ENCODE measurements around the gene SHLD2. TPM values are rescaled to one million over a fixed set of nuclear protein-coding genes. Genes with fewer than 3 reads are reported as not detected.
"Not testable (repeated sequence)": the region's sequence is repeated elsewhere in the genome, so short reads cannot be mapped to it uniquely, and the experiment has no call there.

SHLD2 gene
- polyA plus RNA-seq, 3 donors from 2014 or later, result 16.7 to 19.5 (median 18.5) TPM

DNA sequence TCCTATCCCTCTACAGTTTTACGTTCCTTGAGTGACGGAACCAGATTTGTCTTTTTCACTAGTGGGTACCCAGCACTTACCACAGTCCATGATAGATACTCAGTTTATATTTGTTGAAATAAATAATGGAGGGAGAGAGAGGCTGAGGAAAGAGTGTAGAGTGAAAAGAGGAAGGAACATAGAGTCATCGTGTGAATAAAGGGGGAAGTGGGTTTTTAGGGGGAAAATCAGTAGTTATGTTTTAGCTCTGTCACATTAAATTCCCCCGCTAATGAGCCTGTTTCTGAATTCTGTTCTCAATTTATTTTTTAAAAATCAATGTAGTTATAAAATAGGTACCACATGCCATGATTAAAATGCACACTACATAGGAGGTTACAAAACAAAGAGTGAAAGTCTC, 91.0 kb downstream of the SHLD2 start:
- not testable (repeated sequence) for H3K27me3 Mint-ChIP-seq (ENCODE audit: low read depth in 3 of 3); H3K27ac Mint-ChIP-seq; H3K9me3 Mint-ChIP-seq; H3K4me1 Mint-ChIP-seq; H3K4me3 Mint-ChIP-seq; DNase-seq
- peaks cover 32 to 45% (median 40%) of the 10 kb centered on the region in 3 donors for H3K36me3 Mint-ChIP-seq

DNA sequence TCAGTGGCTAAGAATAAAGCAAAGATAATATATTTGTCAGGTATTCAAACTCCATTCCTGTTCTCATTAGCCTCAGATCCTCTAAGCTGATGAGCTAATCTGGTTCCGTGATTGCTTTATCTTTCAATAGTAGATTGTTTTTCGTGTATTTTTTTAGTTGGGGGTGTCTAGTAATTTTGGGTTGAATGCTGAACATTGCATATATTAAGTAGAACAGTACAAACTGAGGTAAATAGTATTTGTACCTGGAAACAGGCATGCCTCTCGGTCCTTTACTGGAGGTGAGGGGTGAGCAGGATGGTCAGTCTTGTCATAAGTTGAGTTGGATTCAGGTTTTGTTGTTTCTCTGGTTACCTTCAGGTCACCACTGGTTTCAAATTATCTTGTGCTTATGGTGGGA, 92.6 kb downstream of the SHLD2 start:
- H3K36me3 Mint-ChIP-seq, result peaks cover 34 to 52% (median 40%) of the 10 kb centered on the region in 3 donors
- not testable (repeated sequence) for H3K27ac Mint-ChIP-seq; H3K27me3 Mint-ChIP-seq (ENCODE audit: low read depth in 3 of 3); DNase-seq; H3K9me3 Mint-ChIP-seq; H3K4me1 Mint-ChIP-seq; H3K4me3 Mint-ChIP-seq

DNA sequence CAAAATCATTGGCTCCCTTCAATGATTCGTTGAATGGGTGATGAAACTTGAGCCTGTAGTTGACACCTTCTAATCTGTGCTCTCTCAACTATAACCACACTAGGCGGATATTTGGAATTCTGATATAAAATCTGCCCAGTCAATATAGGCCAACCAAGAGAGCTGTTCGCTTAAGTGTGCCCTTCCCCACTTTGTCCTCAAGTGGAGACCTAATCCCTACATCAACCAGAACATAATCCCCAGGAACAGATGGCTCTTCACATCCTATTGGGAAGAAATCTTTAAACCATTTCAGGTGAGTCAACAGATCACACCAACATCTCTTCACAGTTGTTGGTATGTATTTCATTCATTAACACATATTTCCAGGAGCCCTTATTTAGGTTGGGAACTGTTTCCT, 96.8 kb downstream of the SHLD2 start:
- not testable (repeated sequence) for H3K27ac Mint-ChIP-seq

DNA sequence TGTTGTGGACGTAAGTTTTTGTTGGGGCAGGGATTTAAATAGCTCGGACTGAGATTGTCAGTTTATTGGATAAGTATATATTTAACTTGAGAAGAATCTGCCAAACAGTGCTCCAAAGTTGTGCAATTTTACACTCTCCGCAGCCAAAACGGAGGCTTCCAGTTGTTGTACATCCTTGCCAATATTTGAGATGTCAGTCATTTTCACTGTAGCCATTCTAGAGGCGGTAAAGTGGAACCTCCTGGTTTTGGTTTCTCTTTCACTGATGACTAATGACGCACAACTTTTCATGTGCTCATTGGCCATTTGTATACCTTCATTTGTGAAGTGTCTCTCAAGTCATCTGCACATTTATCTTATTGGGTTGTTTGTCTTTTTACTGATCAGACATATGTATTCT, 105.9 kb downstream of the SHLD2 start:
- not testable (repeated sequence) for H3K9me3 Mint-ChIP-seq, H3K36me3 Mint-ChIP-seq
- Mint-ChIP-seq H3K4me3 (peak overlapping the region; percentile 18 to 76 (median 44)), H3K4me1 (peaks cover 18 to 26% of the 10 kb centered on the region in 2 donors), H3K27me3 (ENCODE audit: low read depth in 3 of 3) (peaks cover 2 to 12% (median 4%) of the 10 kb centered on the region in 3 donors), H3K27ac (peak overlapping the region in 4 of 6 donors; percentile 48 to 70 (median 62))
- peak; percentile 27 to 57 (median 30) for DNase-seq

More for the DNA sequence above, 96.8 kb downstream of the SHLD2 start:
- H3K27me3 Mint-ChIP-seq (ENCODE audit: low read depth in 3 of 3); DNase-seq; H3K4me3 Mint-ChIP-seq; H3K4me1 Mint-ChIP-seq; H3K9me3 Mint-ChIP-seq: not testable (repeated sequence)
- peaks cover 15 to 34% (median 20%) of the 10 kb centered on the region in 3 donors for H3K36me3 Mint-ChIP-seq

DNA sequence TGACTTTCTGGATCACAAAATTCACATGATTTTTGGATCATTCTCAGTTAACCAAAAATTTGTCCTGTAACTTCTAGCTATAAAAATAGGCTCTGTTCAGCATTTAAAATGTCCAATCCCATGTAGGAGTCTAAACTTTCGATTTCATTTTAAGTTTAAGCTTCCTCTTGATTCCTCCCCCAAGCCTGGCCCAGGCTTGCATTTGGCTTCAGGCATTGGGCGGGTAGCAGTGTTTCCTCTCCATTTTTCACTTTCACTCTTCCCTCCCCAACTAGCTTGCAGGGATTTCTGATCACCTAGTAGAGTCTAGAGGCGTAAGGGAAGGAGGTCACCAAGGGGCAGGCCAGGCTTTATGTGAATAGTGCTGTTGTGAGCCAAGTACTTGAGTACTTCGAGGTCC, 109.8 kb downstream of the SHLD2 start:
- not testable (repeated sequence) for H3K9me3 Mint-ChIP-seq, H3K4me3 Mint-ChIP-seq, DNase-seq, H3K27ac Mint-ChIP-seq, H3K36me3 Mint-ChIP-seq
- peaks cover 18 to 26% of the 10 kb centered on the region in 2 donors for H3K4me1 Mint-ChIP-seq
- peaks cover 3 to 12% (median 4%) of the 10 kb centered on the region in 3 donors for H3K27me3 Mint-ChIP-seq (ENCODE audit: low read depth in 3 of 3)

DNA sequence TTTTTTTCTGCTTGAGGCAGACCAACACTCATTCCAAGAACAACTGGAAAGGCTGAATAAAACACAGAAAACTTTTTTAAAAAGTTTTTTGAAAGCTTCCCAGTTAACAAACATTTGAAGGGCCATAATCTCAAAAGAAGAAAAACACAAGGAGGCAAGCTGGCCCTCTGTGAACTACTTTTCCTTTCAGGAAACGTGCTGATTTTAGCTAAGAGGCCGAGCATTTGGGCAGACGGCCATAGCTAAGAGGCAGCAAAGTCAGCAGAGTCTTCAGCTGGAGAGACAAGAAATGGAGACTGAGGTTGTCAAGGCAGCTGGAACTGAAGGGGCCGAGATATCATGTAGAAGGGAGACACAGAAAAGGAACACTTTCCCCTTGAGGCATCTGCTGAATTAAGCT, 111.9 kb downstream of the SHLD2 start:
- not testable (repeated sequence) for H3K36me3 Mint-ChIP-seq, H3K4me3 Mint-ChIP-seq, DNase-seq, H3K9me3 Mint-ChIP-seq, H3K27ac Mint-ChIP-seq
- Mint-ChIP-seq H3K27me3 (ENCODE audit: low read depth in 3 of 3) (peaks cover 3 to 10% (median 4%) of the 10 kb centered on the region in 3 donors), H3K4me1 (peaks cover 13 to 20% of the 10 kb centered on the region in 2 donors)

DNA sequence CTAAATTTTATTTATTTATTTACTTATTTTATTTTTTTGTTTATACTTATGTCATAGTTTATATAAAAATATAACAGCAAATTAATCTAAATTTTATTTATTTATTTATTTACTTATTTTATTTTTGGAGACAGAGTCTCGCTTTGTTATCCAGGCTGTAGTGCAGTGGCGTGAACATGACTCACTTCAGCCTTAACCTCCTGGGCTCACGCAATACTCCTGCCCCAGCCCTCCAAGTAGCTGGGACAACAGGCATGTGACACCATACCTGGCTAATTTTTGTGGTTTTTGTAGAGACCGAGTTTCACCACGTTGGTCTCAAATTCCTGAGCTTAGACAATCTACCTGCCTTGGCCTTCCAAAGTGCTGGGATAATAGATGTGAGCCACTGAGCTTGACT, 115.3 kb downstream of the SHLD2 start:
- DNase-seq; H3K36me3 Mint-ChIP-seq; H3K27ac Mint-ChIP-seq; H3K27me3 Mint-ChIP-seq (ENCODE audit: low read depth in 3 of 3); H3K9me3 Mint-ChIP-seq; H3K4me3 Mint-ChIP-seq: not testable (repeated sequence)
- peaks cover 12% of the 10 kb centered on the region in 2 donors for H3K4me1 Mint-ChIP-seq

DNA sequence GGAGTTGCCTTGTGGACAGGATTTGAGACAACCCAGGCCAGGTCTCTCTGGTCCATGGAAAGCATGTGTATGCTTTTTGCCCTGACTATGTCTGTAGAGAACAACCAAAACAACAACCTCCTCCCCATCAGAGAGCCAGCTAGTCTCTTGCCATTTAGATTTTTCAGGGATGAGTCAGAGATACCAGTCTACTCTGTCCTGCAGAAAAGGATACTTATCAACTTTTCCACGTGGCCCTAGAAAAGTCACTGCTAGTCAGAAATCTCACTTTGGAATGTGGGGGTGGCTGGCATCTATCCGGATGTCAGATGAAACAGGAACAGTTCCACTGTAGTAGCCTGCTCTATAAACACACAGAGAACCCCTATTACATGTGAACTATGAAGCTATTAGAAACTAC, 116.8 kb downstream of the SHLD2 start:
- not testable (repeated sequence) for H3K27ac Mint-ChIP-seq, DNase-seq

DNA sequence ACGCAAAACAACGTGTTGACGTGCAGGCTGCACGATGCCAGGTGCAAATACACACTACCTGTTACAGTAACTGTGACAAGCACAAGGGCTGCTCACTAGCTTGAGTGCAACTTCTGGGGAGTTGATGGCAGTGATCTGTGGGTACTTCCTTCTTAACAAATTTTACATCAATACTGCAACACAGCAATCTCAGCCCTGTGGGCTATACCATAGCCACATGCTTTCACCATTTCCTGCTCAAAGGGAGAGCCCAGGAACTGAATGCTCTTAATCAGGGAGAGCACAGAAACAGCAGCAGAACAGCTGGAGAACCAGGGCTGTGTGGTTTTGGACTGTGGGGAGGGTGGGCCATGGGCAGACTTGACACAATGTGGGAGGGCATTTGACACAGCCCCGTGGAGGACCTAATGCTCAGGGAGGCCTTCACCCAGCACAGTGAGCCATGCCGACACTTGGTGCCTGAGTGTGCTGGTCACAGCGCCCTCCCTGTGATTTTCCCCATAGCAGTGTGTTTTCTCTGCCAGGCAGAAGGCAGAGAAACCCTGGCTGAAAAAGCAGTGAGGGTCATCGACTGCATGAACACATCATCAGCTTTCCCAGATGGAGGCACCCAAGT, 118.3 kb downstream of the SHLD2 start:
- H3K36me3 Mint-ChIP-seq; H3K4me3 Mint-ChIP-seq; H3K9me3 Mint-ChIP-seq; H3K27me3 Mint-ChIP-seq (ENCODE audit: low read depth in 3 of 3); DNase-seq; H3K27ac Mint-ChIP-seq: not testable (repeated sequence)
- H3K4me1 Mint-ChIP-seq, result peaks cover 34 to 38% of the 10 kb centered on the region in 2 donors

More for the DNA sequence above, 116.8 kb downstream of the SHLD2 start:
- H3K27me3 Mint-ChIP-seq (ENCODE audit: low read depth in 3 of 3); H3K36me3 Mint-ChIP-seq; H3K4me3 Mint-ChIP-seq; H3K9me3 Mint-ChIP-seq: not testable (repeated sequence)
- peaks cover 22 to 26% of the 10 kb centered on the region in 2 donors for H3K4me1 Mint-ChIP-seq

DNA sequence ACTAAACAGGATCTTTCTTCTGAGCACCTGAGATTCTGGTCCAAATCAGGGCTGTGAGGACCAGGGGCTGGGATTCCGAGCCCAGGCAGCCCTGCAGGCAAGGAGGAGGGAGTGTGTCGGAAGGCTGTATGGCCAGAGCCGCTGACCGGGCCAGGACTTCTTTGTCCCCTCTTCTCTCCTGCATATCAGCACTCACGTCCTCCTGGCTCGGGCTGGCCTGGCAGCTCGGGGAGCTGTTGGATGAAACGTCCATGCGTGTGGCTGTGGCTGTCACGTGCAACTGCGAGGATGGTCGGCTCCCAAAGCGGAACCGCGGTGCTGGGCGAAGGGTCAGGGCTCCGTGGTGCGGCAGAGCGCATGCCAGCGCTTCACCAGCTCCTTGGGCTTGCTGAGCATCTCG, 118.8 kb downstream of the SHLD2 start:
- Mint-ChIP-seq H3K4me3 (peak overlapping the region in 1 of 5 donors; percentile 3), H3K4me1 (peaks cover 40 to 43% of the 10 kb centered on the region in 2 donors), H3K27ac (peak overlapping the region in 2 of 6 donors; percentile 20 to 77)
- H3K27me3 Mint-ChIP-seq (ENCODE audit: low read depth in 3 of 3); DNase-seq; H3K9me3 Mint-ChIP-seq; H3K36me3 Mint-ChIP-seq: not testable (repeated sequence)

DNA sequence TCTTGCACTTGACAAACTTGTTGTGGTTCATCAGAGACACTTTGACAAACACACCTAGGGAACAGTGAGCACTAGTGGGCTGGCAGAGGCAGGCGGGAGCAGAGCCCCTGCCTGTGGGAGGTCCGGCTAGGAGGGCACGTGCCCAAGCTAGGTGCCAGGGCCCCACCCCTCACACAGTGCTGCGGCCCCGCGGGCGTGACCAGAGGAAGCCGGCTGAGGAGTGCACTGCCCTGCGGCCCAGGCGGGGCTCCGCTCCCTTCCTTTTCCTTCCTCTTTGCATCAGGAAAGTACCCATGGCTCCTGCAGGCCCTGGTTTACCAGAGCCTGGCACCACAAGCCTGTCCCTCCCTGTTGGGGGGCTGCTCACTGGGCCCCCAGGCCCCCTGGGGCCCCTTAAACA, 121.1 kb downstream of the SHLD2 start:
- not testable (repeated sequence) for H3K36me3 Mint-ChIP-seq; H3K9me3 Mint-ChIP-seq; H3K27me3 Mint-ChIP-seq (ENCODE audit: low read depth in 3 of 3)
- H3K4me1 Mint-ChIP-seq, result peaks cover 43 to 47% of the 10 kb centered on the region in 2 donors
- peak overlapping the region in 4 of 5 donors; percentile 50 to 64 (median 56) for H3K4me3 Mint-ChIP-seq
- peak; percentile 38 to 44 (median 44) for DNase-seq
- peak overlapping the region in 5 of 6 donors; percentile 17 to 85 (median 73) for H3K27ac Mint-ChIP-seq

DNA sequence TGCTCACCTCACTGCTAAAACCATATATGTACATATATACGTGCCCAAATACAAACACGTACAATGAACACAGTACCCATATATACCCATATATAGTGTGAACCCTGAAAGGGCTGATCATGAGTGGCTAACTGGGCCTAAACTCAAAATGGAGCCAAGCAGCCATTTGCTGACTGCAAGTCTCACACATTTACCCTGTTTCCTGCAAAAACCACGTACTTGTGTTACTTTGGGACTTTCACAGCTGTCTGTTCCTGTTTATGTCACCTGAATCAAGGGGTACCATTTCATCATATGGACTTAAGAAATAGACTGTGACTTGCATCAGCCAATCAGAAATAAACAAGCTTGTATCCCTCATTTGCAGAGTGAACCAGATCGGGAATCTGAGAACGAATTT, 124.4 kb downstream of the SHLD2 start:
- H3K36me3 Mint-ChIP-seq, H3K27ac Mint-ChIP-seq: not testable (repeated sequence)

DNA sequence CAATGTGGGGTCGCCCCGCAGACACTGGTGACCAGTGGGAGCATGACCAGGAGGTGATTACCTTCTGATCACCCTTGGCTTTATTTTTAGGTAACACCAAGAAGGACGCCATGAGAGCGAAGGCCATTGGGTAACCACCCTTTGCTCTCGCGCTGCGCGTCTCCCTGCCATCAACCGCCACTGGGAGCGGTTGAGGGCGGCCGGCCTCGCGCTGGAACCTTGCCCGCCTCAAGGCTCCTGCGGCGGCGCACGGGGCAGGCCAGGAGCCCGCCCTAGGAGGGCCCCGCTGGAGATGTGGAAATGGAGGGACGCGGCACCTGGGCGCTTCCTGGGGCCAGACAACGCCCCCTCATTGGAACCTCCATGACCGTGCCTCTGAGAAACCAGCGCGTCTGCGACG, 127.8 kb downstream of the SHLD2 start:
- peaks cover 11 to 13% of the 10 kb centered on the region in 2 donors for H3K4me1 Mint-ChIP-seq
- H3K27ac Mint-ChIP-seq; H3K27me3 Mint-ChIP-seq (ENCODE audit: low read depth in 3 of 3); H3K36me3 Mint-ChIP-seq; H3K9me3 Mint-ChIP-seq; DNase-seq; H3K4me3 Mint-ChIP-seq: not testable (repeated sequence)

More for the DNA sequence above, 124.4 kb downstream of the SHLD2 start:
- DNase-seq; H3K27me3 Mint-ChIP-seq (ENCODE audit: low read depth in 3 of 3); H3K4me3 Mint-ChIP-seq; H3K9me3 Mint-ChIP-seq: not testable (repeated sequence)
- H3K4me1 Mint-ChIP-seq, result peaks cover 37 to 40% of the 10 kb centered on the region in 2 donors

DNA sequence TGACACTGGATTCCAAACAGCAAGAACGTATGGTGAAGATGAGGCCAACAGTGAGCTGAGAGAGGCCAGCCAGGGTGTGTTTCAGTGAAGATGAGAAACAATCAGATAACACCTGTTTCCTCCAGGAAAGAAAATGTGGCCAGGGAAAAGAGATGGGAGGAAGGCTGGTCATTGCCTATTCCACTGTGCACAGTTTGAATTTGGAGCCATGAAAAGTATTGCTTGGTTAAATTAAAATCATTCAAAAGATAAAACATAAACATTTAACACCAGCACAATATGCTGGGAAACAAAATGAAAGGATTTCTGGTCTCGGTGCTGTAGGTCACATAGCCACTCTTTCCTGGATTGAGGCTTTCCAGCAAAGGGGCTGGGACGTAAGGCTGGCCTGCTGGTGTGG, 130.1 kb downstream of the SHLD2 start, which contains the start of gene NUTM2A:
Gene NUTM2A, plus strand, starts transcription at position 301 of the 400 bp plus-strand sequence. CDS start 383 bp downstream, outside the sequence.
- not testable (repeated sequence) for H3K4me3 Mint-ChIP-seq; H3K27ac Mint-ChIP-seq; H3K27me3 Mint-ChIP-seq (ENCODE audit: low read depth in 3 of 3); H3K4me1 Mint-ChIP-seq; DNase-seq; H3K36me3 Mint-ChIP-seq; H3K9me3 Mint-ChIP-seq

DNA sequence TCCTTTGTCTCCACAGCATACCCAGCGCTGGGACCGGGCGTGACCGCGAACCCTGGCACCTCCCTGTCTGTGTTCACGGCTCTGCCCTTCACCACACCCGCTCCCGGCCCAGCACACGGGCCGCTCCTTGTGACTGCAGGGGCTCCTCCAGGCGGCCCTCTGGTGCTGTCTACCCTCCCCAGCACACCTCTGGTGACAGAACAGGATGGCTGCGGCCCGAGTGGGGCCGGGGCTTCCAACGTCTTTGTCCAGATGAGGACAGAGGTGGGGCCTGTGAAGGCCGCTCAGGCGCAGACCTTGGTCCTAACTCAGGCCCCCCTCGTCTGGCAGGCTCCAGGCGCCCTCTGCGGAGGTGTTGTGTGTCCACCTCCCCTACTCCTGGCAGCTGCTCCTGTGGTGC, 133.2 kb downstream of the SHLD2 start:
- not testable (repeated sequence) for H3K36me3 Mint-ChIP-seq; H3K9me3 Mint-ChIP-seq; H3K27ac Mint-ChIP-seq; H3K27me3 Mint-ChIP-seq (ENCODE audit: low read depth in 3 of 3); H3K4me3 Mint-ChIP-seq; DNase-seq; H3K4me1 Mint-ChIP-seq

Data from immature natural killer cell (primary cell).